VCaP (cell line): ENCODE results near the gene WWOX.
A peak's percentile ranks its signal among the peaks of the same experiment; 100 is the strongest.
"Not testable (repeated sequence)": the region's sequence is repeated elsewhere in the genome, so short reads cannot be mapped to it uniquely, and the experiment has no call there.

Source experiments
- H3K27ac ChIP-seq: fragments of 450-650 bp; 2 replicates; pipeline ENCODE4 v1.5.1; 2017
- CTCF ChIP-seq: fragments of 450-650 bp; conservative IDR thresholded peaks from 2 replicates; pipeline ENCODE4 v1.5.1; 2017; ENCODE audit warnings: mild to moderate bottlenecking, moderate library complexity

The WWOX gene

GRCh38 chr16:78099271-78100111, at the start of gene WWOX:
Gene WWOX, plus strand, starts transcription at chr16:78099654.
- peak within 1 kb of the TSS; percentile 76 for H3K27ac ChIP-seq
- TF ChIP-seq CTCF, result no peak; the same call in 1 of the 2 replicates

- no peak for TF ChIP-seq CTCF
Measured at GRCh38 chr16:78050734-78051400, 48.6 kb upstream of the WWOX start.

GRCh38 chr16:78057803-78058564, 41.5 kb upstream of the WWOX start:
- no peak overlapping the region for H3K27ac ChIP-seq
- no peak for TF ChIP-seq CTCF

More at GRCh38 chr16:78050734-78051400, 48.6 kb upstream of the WWOX start:
- peak overlapping the region; percentile 92 for H3K27ac ChIP-seq

- H3K27ac ChIP-seq, result not testable (repeated sequence)
Measured at GRCh38 chr16:78059806-78060205, 39.6 kb upstream of the WWOX start.

GRCh38 chr16:78060295-78060694, 39.2 kb upstream of the WWOX start:
- peak overlapping the region; percentile 35; the same call in 1 of the 2 replicates for H3K27ac ChIP-seq
- peak; percentile 22 for TF ChIP-seq CTCF

- H3K27ac ChIP-seq, result peak overlapping the region; percentile 35; the same call in 1 of the 2 replicates
- TF ChIP-seq CTCF, result no peak
Measured at GRCh38 chr16:78060809-78061208, 38.6 kb upstream of the WWOX start.

GRCh38 chr16:78065319-78065718, 34.1 kb upstream of the WWOX start:
- no peak overlapping the region for H3K27ac ChIP-seq
- TF ChIP-seq CTCF, result no peak
